Skeletal muscle tissue (tissue), 4 donors: ENCODE measurements around the gene CENPT. TPM values are rescaled to one million over a fixed set of nuclear protein-coding genes. Genes with fewer than 3 reads are reported as not detected.

ENCODE experiments used
- H3K27ac ChIP-seq: one replicate; pipeline ENCODE4 v1.7.0; 2013; ENCODE audit warnings: mild to moderate bottlenecking, low read depth, low read length, inconsistent platforms
- H3K27me3 ChIP-seq, 3 donors: one replicate each; pipeline ENCODE4 v1.7.0; 2013; ENCODE audit warnings: low read length in 3 of 3; ENCODE audit not compliant: control insufficient read depth in 3 of 3, insufficient read depth in 3 of 3
- H3K36me3 ChIP-seq, 3 donors: one replicate each; pipeline ENCODE4 v1.7.0; 2013; ENCODE audit warnings: low read length in 3 of 3; ENCODE audit not compliant: control insufficient read depth in 3 of 3, insufficient read depth in 3 of 3
- H3K4me1 ChIP-seq, 3 donors: one replicate each; pipeline ENCODE4 v1.7.0; 2013; ENCODE audit warnings: low read length in 3 of 3, mild to moderate bottlenecking in 3 of 3; ENCODE audit not compliant: control insufficient read depth in 3 of 3, insufficient read depth in 3 of 3
- H3K4me3 ChIP-seq, 3 donors: one replicate each; pipeline ENCODE4 v1.7.0; 2013; ENCODE audit warnings: low read length in 3 of 3
- H3K9ac ChIP-seq, 3 donors: one replicate each; pipeline ENCODE4 v1.7.0; 2013; ENCODE audit warnings: low read length in 3 of 3, mild to moderate bottlenecking in 3 of 3, moderate library complexity in 2 of 3, low read depth in 1 of 3
- H3K9me3 ChIP-seq, 3 donors: one replicate each; pipeline ENCODE4 v1.7.0; 2013; ENCODE audit warnings: low read length in 3 of 3; ENCODE audit not compliant: control insufficient read depth in 3 of 3
- total RNA-seq: library from RNA; depleted of rRNA; stranded (reverse); fragments of >200 nt; gene quantifications from one replicate; pipeline ENCODE4 v1.2.3, GENCODE V29; 2014
- donor health status: Osteomylitis.

CENPT gene, protein sequence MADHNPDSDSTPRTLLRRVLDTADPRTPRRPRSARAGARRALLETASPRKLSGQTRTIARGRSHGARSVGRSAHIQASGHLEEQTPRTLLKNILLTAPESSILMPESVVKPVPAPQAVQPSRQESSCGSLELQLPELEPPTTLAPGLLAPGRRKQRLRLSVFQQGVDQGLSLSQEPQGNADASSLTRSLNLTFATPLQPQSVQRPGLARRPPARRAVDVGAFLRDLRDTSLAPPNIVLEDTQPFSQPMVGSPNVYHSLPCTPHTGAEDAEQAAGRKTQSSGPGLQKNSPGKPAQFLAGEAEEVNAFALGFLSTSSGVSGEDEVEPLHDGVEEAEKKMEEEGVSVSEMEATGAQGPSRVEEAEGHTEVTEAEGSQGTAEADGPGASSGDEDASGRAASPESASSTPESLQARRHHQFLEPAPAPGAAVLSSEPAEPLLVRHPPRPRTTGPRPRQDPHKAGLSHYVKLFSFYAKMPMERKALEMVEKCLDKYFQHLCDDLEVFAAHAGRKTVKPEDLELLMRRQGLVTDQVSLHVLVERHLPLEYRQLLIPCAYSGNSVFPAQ
- total RNA-seq, result 14.6 TPM

DNA sequence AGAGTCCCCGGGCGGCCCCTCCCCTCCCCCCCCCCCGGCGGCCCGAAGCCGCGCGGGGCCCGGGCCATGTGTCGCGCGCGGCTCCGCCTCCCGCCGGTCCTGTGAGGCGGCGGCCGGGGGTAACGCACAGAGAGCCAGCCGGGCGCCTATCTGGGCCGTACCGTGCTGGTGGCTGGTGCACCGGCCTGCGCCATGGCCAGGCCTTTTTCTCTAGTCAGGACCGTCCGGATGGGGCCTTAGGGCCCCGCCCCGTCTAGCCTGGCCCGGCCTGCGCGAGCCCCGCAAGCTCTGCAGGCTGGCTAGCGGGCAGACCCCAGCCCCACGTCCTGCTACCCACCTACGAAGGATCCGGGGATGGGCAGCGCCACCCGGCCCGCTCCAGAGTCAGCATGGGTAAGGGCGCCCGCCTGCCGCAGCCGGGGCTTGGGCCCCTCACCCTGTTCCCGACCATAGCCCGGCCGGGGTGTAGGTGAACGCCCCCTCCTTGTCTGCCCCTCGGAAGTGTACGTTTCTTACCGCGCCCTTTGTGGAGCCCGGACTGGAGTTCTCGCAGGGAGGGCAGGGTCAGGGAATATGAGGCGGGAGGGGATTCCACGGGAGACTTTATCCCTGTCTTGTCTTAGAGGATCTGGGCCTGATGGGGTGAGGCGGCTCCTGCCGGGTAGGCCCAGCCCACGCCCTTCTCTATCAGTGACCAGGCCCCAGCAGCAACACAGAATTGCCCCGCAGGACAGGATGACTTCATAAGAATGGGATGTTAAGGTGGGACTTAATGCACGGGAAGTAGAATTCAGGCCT, at the start of gene CENPT:
Gene CENPT (minus strand): TSS at position 630 of the 798 bp plus-strand sequence. CDS start 13,834 bp downstream, outside the sequence.
- Histone ChIP-seq H3K27ac (peak within 1 kb of the TSS; percentile 95), H3K4me1 (peaks cover 49 to 61% (median 53%) of the 10 kb centered on the region in 3 donors), H3K9me3 (no peaks in the 10 kb centered on the region), H3K9ac (peak within 1 kb of the TSS; percentile 93 to 98 (median 97)), H3K36me3 (peaks cover 0 to 9% (median 0%) of the 10 kb centered on the region in 3 donors), H3K27me3 (no peaks in the 10 kb centered on the region), H3K4me3 (peak within 1 kb of the TSS; percentile 85 to 96 (median 88))

DNA sequence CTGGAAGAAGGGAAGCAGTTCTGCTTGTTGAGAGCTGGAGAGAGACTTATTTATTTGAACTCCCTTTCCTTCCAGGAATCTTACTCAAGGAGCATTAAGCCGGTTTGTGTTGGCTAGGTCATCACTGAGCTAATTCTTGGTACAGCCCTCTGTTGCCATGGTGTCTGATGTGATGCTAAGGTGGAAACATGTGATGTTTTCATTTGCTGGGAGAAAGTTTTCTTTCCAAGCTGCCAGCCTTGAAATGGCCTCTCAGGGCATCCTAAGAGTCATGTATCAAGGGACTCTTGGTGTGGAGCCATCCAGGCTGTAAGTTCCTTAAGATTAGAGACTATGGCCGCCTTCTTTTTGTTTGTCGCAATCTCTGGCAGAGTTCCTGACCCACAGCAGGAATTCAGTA, 49.7 kb upstream of the CENPT start:
- Histone ChIP-seq H3K27ac (peak overlapping the region; percentile 22), H3K27me3 (no peaks in the 10 kb centered on the region), H3K9me3 (no peaks in the 10 kb centered on the region), H3K4me1 (peaks cover 37 to 54% (median 48%) of the 10 kb centered on the region in 3 donors), H3K9ac (no peak overlapping the region), H3K4me3 (no peak overlapping the region), H3K36me3 (no peaks in the 10 kb centered on the region)

DNA sequence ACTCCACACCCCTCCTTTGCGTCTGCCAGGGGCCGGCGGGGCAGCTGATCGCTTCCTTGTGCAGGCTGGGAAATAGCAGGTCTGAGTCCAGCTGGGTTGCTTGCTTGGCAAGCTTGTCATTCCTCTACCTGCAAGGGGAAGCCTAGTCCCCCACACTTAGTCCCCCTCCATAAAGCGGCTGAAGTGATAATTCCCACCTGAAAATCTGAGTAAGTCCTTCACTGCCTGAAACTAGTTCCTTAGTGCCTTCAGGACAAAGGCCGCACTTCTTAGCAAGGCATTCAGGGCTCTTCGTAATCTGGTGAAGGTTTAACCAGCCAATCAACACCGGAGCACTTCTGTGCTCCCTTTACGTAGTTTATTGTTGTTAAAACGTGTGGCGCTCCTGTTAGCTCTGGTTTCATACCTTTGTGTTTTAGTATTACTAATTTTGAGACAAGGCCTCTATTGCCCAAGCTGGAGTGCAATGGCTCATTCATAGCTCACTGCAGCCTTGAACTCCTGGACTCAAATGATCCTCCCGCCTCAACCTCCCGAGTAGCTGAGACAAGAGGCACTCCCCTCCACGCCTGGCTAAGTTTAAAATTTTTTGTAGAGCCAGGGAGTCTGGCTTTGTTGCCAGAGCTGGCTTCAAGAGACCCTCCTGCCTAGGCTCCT, 46.4 kb upstream of the CENPT start:
- H3K27ac ChIP-seq, result peak overlapping the region; percentile 96
- no peaks in the 10 kb centered on the region for H3K36me3 ChIP-seq
- H3K4me3 ChIP-seq, result peak overlapping the region; percentile 92 to 94 (median 93)
- no peaks in the 10 kb centered on the region for H3K27me3 ChIP-seq
- H3K4me1 ChIP-seq, result peaks cover 37 to 43% (median 41%) of the 10 kb centered on the region in 3 donors
- peak overlapping the region; percentile 98 to 100 (median 98) for H3K9ac ChIP-seq
- H3K9me3 ChIP-seq, result no peaks in the 10 kb centered on the region

DNA sequence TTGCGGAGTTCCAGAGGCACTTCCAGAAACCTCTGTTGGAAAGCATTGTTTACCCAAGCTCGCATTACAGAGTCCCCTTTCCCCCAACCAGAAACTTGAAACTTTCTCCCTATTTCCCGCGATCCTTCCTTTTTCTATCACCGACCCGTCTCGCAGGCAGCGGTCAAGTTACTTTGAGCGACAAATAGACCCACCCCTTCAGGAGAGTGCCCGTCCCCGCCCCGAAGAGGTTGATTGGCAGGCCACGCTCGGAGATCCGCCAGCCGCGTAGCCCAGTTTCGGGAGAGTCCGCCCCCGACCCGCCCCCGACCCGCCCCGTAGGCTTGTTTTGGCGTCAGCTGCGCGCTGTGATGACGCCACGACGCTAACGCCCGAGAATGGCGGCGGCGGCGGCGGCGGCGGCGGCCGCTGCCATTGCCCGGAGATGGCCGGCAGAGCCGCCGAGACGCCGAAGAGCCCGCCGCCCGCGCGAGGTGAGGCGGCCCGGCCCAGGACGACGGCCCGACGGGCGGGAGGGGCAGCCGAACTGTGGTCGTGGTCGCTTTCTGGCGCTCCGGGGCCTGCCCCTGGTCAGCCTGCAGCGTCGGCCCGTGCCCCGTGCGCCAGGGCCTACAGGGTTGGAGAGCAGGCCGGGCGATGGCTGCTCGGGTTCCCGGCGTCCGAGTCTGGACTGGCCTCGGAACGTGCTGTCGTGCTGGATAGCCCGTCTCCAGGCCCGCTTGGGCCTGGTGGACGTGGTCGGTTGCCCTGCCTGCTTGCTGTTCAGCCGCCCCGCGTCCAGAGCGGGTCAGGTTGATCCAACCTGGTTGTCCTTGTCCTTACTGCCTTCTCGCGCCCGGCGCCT, 45.6 kb upstream of the CENPT start, which contains the start of gene PSKH1:
Gene PSKH1 (plus strand): TSS at position 356 of the 844 bp plus-strand sequence. CDS start 15,496 bp downstream, outside the sequence.
- Histone ChIP-seq H3K27ac (peak within 1 kb of the TSS; percentile 96), H3K4me3 (peak within 1 kb of the TSS; percentile 92 to 94 (median 93)), H3K27me3 (no peaks in the 10 kb centered on the region), H3K9ac (peak within 1 kb of the TSS; percentile 98 to 100 (median 98)), H3K9me3 (no peaks in the 10 kb centered on the region), H3K36me3 (no peaks in the 10 kb centered on the region), H3K4me1 (peaks cover 37 to 43% (median 41%) of the 10 kb centered on the region in 3 donors)

DNA sequence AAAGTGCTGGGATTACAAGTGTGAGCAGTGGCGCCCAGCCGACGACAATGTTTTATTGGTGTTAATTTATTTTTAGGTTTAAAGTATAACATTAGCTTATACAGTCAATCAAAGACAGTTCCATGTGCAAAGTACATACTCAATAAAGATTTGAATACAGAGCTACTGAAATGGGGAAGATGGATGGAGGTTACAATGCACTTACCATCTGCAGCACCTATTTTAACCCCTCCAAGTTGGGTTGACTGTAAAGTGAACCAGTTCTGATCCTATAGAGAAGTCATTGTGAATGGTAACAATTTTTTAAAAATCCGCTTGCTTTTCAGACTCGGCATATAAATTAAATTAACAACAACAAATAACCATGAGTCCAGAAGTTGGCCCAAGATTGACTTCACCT, 44.9 kb upstream of the CENPT start:
- Histone ChIP-seq H3K36me3 (no peaks in the 10 kb centered on the region), H3K4me3 (peak overlapping the region; percentile 66 to 85 (median 71)), H3K27ac (peak overlapping the region; percentile 96), H3K4me1 (peaks cover 35 to 40% (median 39%) of the 10 kb centered on the region in 3 donors), H3K9ac (peak overlapping the region; percentile 76 to 88 (median 84)), H3K27me3 (no peaks in the 10 kb centered on the region), H3K9me3 (no peaks in the 10 kb centered on the region)

DNA sequence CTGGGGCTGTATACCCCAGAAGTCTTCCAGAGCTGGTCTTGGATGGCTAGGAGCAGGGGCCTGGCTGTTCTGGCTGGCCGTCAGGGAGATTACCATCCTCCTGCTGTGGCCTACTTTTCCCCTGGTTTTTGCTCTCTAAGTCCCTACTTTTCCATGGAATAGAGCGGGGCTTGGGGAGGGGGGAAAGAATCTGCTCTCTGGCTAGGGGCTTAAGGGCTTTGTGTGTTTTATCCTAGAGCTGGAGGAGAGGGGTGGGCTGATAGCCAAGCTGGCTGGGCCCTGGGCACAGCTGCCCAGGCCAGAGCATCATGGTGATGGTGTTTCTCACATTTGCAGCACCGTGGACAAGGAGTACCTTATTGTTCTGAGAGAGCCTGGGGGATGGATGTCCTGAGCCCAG, 40.8 kb upstream of the CENPT start:
- Histone ChIP-seq H3K4me3 (no peak overlapping the region), H3K9ac (no peak overlapping the region), H3K27ac (no peak overlapping the region), H3K27me3 (no peaks in the 10 kb centered on the region), H3K4me1 (peaks cover 18 to 25% (median 21%) of the 10 kb centered on the region in 3 donors), H3K9me3 (no peaks in the 10 kb centered on the region), H3K36me3 (peaks cover 12 to 21% (median 14%) of the 10 kb centered on the region in 3 donors)

DNA sequence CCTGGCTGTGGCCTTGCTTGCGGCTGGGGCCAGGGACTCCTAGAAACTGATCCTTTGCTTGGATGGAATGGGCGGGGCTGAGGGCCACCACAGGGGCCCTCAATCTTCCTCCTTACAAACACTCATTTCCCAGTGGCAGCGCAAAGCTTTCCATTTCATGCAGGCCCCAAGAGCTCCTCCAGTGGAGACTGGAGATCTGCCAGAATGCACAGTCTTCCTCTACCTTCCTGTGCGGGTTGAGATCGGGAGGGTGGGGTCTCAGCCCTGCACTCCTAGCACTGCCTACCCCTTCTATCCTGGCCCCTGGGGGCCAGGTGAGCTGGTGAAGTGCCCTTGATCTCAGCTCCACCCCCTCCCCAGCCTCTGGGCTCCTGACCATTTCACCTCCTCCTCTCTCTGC, 38.9 kb upstream of the CENPT start:
- Histone ChIP-seq H3K4me1 (peaks cover 33 to 38% (median 38%) of the 10 kb centered on the region in 3 donors), H3K9me3 (no peaks in the 10 kb centered on the region), H3K27ac (no peak overlapping the region), H3K27me3 (no peaks in the 10 kb centered on the region), H3K36me3 (peaks cover 23 to 35% (median 30%) of the 10 kb centered on the region in 3 donors), H3K9ac (peak overlapping the region in 1 of 3 donors; percentile 33), H3K4me3 (no peak overlapping the region)

DNA sequence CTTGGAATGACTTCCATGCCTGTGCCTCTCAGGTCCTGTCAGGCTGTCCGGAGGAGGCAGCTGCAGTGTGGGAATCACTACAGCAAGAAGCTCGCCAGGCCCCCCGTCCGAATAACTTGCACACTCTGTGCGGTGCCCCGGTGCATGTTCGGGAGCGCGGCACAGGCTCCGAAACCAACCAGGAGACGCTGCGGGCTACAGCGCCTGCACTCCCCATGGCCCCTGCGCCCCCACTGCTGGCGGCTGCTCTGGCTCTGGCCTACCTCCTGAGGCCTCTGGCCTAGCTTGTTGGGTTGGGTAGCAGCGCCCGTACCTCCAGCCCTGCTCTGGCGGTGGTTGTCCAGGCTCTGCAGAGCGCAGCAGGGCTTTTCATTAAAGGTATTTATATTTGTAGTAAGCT, 38.5 kb upstream of the CENPT start:
- Histone ChIP-seq H3K27me3 (no peaks in the 10 kb centered on the region), H3K27ac (peak overlapping the region; percentile 99), H3K9me3 (no peaks in the 10 kb centered on the region), H3K36me3 (peaks cover 27 to 40% (median 34%) of the 10 kb centered on the region in 3 donors), H3K4me3 (no peak overlapping the region), H3K9ac (peak overlapping the region in 1 of 3 donors; percentile 33), H3K4me1 (peaks cover 37 to 42% (median 42%) of the 10 kb centered on the region in 3 donors)
